CD14-positive monocyte (primary cell): ENCODE measurements around the gene TMEM220. TPM values are rescaled to one million over a fixed set of nuclear protein-coding genes. Genes with fewer than 3 reads are reported as not detected.

Experiments
- DNase-seq, 3 donors: peaks; one replicate each; pipeline ENCODE4 v3.0.0-alpha.2; 2011 to 2022
- H2AFZ ChIP-seq: 2 replicates; pipeline ENCODE4 v1.6.0; 2012; ENCODE audit warnings: mild to moderate bottlenecking, low read depth, low read length, inconsistent platforms; ENCODE audit not compliant: insufficient read depth, poor library complexity, severe bottlenecking
- H3K27ac ChIP-seq, 2 donors: 1 replicate in 1 of 2; 2 replicates in 1 of 2; pipeline ENCODE4 v1.5.1; 2012 to 2013; ENCODE audit warnings: low read length in 2 of 2, control low read depth in 1 of 2, inconsistent platforms in 1 of 2, low read depth in 1 of 2, mild to moderate bottlenecking in 1 of 2
- H3K27me3 ChIP-seq, 2 donors: one replicate each; pipeline versions ENCODE4 v1.6.0 to v1.6.1; 2011 to 2013; ENCODE audit warnings: low read length in 2 of 2; ENCODE audit not compliant: control insufficient read depth in 2 of 2, insufficient read depth in 2 of 2
- H3K36me3 ChIP-seq, 2 donors: replicated peaks in 1 of 2; 1 replicate in 1 of 2; 2 replicates in 1 of 2; pipeline versions ENCODE4 v1.5.1 to v1.6.1; 2012 to 2013; ENCODE audit warnings: low read length in 2 of 2, control low read depth in 1 of 2, inconsistent platforms in 1 of 2, mild to moderate bottlenecking in 1 of 2; ENCODE audit not compliant: insufficient read depth in 2 of 2, control insufficient read depth in 1 of 2
- H3K4me1 ChIP-seq, 2 donors: 1 replicate in 1 of 2; 2 replicates in 1 of 2; pipeline versions ENCODE4 v1.5.1 to v1.6.1; 2012 to 2013; ENCODE audit warnings: low read length in 2 of 2, control low read depth in 1 of 2, inconsistent platforms in 1 of 2, mild to moderate bottlenecking in 1 of 2, moderate library complexity in 1 of 2; ENCODE audit not compliant: insufficient read depth in 2 of 2, control insufficient read depth in 1 of 2
- H3K4me2 ChIP-seq: replicated peaks from 2 replicates; pipeline ENCODE3; 2012; ENCODE audit warnings: low read length, moderate library complexity, mild to moderate bottlenecking; ENCODE audit not compliant: poor library complexity, severe bottlenecking; ENCODE audit errors: extremely low read depth
- H3K4me3 ChIP-seq, 3 experiments: fragments of 200-600 bp in 1 of 3; sonication (generic) in 1 of 3; replicated peaks in 1 of 3; 1 replicate in 2 of 3; 2 replicates in 1 of 3; pipeline ENCODE4 v1.5.1; 2011 to 2013; ENCODE audit warnings: low read length in 3 of 3, mild to moderate bottlenecking in 3 of 3, control low read depth in 2 of 3, low read depth in 2 of 3, inconsistent platforms in 1 of 3, moderate library complexity in 1 of 3
- H3K79me2 ChIP-seq: 2 replicates; pipeline ENCODE4 v1.6.0; 2012; ENCODE audit warnings: mild to moderate bottlenecking, control low read depth, inconsistent platforms, low read length, moderate library complexity; ENCODE audit not compliant: insufficient read depth
- H3K9ac ChIP-seq: 2 replicates; pipeline ENCODE4 v1.6.0; 2017; ENCODE audit warnings: low read length, mild to moderate bottlenecking; ENCODE audit not compliant: insufficient read depth, poor library complexity, severe bottlenecking
- H3K9me3 ChIP-seq, 2 donors: replicated peaks in 1 of 2; 1 replicate in 1 of 2; 2 replicates in 1 of 2; pipeline versions ENCODE4 v1.5.1 to v1.6.1; 2012 to 2013; ENCODE audit warnings: low read length in 2 of 2, control low read depth in 1 of 2; ENCODE audit not compliant: control insufficient read depth in 1 of 2, insufficient read depth in 1 of 2
- H4K20me1 ChIP-seq: 2 replicates; pipeline ENCODE4 v1.6.0; 2012; ENCODE audit warnings: mild to moderate bottlenecking, low read length, control low read depth, moderate library complexity; ENCODE audit not compliant: insufficient read depth
- H3K27ac Mint-ChIP-seq, 7 donors: one replicate each; pipeline ENCODE4 v1.8.0; 2020; ENCODE audit warnings: mild to moderate bottlenecking in 7 of 7, mixed read lengths in 7 of 7, moderate library complexity in 6 of 7, inconsistent platforms in 2 of 7
- H3K27me3 Mint-ChIP-seq, 3 donors: one replicate each; pipeline ENCODE4 v1.8.0; 2021 to 2022; ENCODE audit warnings: low read depth in 3 of 3, mild to moderate bottlenecking in 3 of 3, mixed read lengths in 3 of 3, moderate library complexity in 3 of 3, inconsistent platforms in 1 of 3
- H3K36me3 Mint-ChIP-seq, 2 donors: one replicate each; pipeline ENCODE4 v1.8.0; 2020; ENCODE audit warnings: mixed read lengths in 2 of 2, inconsistent platforms in 1 of 2, mild to moderate bottlenecking in 1 of 2
- H3K4me1 Mint-ChIP-seq: one replicate; pipeline ENCODE4 v1.8.0; 2020; ENCODE audit warnings: mild to moderate bottlenecking, mixed read lengths
- H3K4me3 Mint-ChIP-seq, 2 donors: one replicate each; pipeline ENCODE4 v1.8.0; 2020; ENCODE audit warnings: mild to moderate bottlenecking in 2 of 2, mixed read lengths in 2 of 2, moderate library complexity in 1 of 2
- H3K9me3 Mint-ChIP-seq, 7 donors: one replicate each; pipeline ENCODE4 v1.8.0; 2020 to 2022; ENCODE audit warnings: mixed read lengths in 7 of 7, mild to moderate bottlenecking in 6 of 7, moderate library complexity in 6 of 7, inconsistent platforms in 2 of 7
- WGBS: methylation state at CpG from one replicate; pipeline ENCODE4 v1.1.5; 2013; ENCODE audit warnings: missing lambda C conversion rate; ENCODE audit not compliant: insufficient coverage; 5-methylcytosine and 5-hydroxymethylcytosine counted together
- intact Hi-C, 2 donors: fragments of 100-400 bp; cut with micrococcal nuclease; formaldehyde crosslinking; loops; one replicate each; pipeline versions ENCODE4 v1.15.0 to v1.15.1; 2023
- polyA minus RNA-seq: library from RNA; depleted of rRNA, polyadenylated mRNA; stranded (reverse); fragments of >200 nt; gene quantifications from 2 replicates; pipeline ENCODE4 v1.2.3, GENCODE V29; 2012
- polyA plus RNA-seq, 3 donors: library from polyadenylated mRNA; depleted of rRNA in 1 of 3; unstranded in 2 of 3; stranded (reverse) in 1 of 3; fragments of 300-500 nt in 2 of 3; fragments of >200 nt in 1 of 3; fragmentation: Illumina TruSeq in 2 of 3; gene quantifications; 1 replicate in 2 of 3; 2 replicates in 1 of 3; pipeline ENCODE4 v1.2.3, GENCODE V29; 2012 to 2021
- total RNA-seq, 12 experiments: library from RNA in 1 of 12; stranded (reverse) in 1 of 12; fragments of 120-200 nt in 1 of 12; gene quantifications; one replicate each; pipeline ENCODE4 v1.2.4 and lab custom pipeline; 2013 to 2026; ENCODE audit warnings: mixed read lengths in 6 of 12, inconsistent platforms in 1 of 12
- TF ChIP-seq, protein P1 (sequence below): fragments of 200-600 bp; IDR thresholded peaks from one replicate; pipeline ENCODE4 v1.8.0; 2022; ENCODE audit warnings: antibody characterized with exemption, mild to moderate bottlenecking

Gene TMEM220
- 1.3 TPM for total RNA-seq (2013)
- polyA plus RNA-seq: 1 to 10 TPM in 2 of 3 donors, under 1 TPM in 1; 0.33 to 4.8 (median 1.1) TPM
- 0.14 and 1.2 TPM in 2 replicates for polyA minus RNA-seq
- total RNA-seq (lab: John Stamatoyannopoulos, UW): 0.52 to 3.2 (median 2.1) reads per million in 11 experiments

DNA sequence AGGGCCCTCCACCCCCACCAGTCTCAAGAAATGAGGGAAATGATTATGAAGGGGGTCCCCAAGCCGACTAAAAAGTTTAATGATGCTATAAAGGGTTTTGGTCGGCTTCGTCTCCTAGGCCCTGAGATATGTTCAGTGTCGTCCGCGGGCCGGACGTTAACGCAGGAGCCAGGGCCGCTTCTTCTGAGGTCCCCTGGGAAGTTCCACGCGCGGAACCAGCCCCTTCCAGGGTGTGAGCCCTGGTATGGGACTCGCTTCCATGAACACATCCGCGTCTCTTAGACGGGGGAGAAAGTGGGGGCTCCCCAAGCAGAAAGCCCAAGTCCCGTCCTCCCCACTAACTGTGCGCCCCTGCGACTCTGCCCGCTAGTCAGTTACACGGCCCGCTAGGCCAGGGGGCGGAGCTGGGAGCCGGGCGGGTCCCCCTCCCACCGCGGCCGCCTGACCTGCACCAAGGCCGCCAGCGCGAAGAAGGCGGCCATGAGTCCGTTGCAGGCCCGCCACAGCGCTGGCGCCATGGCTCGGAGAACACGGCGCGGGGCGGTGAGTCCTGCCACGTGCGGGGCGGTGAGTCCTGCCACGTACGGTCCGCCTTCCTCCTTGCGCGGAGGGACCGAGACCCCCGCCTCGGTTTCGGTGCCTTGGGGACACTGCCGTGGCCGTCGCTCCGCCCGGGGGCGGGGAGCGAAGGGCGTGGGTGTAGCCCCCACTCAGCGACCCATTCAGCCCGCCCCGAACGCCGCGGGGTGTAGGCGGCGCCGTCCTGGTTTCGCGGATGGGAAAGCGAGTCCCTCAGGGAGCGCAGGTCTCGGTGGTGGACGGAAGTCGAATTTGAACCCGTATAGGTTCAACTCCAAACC lies at the start of gene TMEM220:
TSS of gene TMEM220 (minus strand) at position 690 of the 860 bp plus-strand sequence. CDS start at position 518, 172 bp downstream.
- WGBS: under 1% methylated on average over 60 of the region's 79 CpGs
- H3K27ac ChIP-seq: peak within 1 kb of the TSS in 1 of 2 donors; percentile 44

DNA sequence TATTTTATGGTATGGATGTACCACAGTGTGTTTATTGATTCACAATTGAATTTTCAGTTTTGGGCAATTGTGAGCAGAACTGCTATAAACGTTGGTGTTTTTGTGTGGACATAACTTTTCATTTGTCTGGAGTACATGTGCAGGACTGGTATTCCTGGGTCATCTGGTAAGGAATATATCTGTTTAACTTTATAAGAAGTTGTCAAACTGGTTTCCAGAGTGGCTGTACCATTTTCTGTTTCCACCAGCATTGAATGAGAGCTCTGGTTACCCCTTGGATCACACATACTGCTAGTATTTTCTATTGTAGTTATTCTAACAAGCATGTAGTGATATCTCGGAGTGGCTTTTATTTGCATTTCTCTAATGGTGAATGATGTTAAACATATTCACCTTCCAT lies 49.8 kb upstream of the TMEM220 start:
- H3K4me1 Mint-ChIP-seq: peaks cover 28% of the 10 kb centered on the region

More for the DNA sequence above, at the start of gene TMEM220:
- Histone ChIP-seq H2AFZ (peak within 1 kb of the TSS; percentile 97), H3K27me3 (no peaks in the 10 kb centered on the region), H3K36me3 (no peaks in the 10 kb centered on the region), H3K79me2 (no peaks in the 10 kb centered on the region), H3K4me1 (peaks cover 6% of the 10 kb centered on the region in 2 donors), H3K9ac (peak within 1 kb of the TSS; percentile 77), H4K20me1 (no peaks in the 10 kb centered on the region), H3K9me3 (no peaks in the 10 kb centered on the region), H3K4me3 (peak within 1 kb of the TSS; percentile 66 to 91 (median 87)), H3K4me2 (peak within 1 kb of the TSS; percentile 88)
- DNase-seq: peak; percentile 40 to 44 (median 41)
- intact Hi-C loops: loop anchor here in 1 of 2 donors (10.0 kb wide), 1 partner anchor 115 kb away; no protein-coding TSS in a partner anchor
- H3K27ac Mint-ChIP-seq: peak within 1 kb of the TSS; percentile 4 to 81 (median 51)
- peak within 1 kb of the TSS; percentile 92 to 98 for H3K4me3 Mint-ChIP-seq
- TF ChIP-seq, protein P1, sequence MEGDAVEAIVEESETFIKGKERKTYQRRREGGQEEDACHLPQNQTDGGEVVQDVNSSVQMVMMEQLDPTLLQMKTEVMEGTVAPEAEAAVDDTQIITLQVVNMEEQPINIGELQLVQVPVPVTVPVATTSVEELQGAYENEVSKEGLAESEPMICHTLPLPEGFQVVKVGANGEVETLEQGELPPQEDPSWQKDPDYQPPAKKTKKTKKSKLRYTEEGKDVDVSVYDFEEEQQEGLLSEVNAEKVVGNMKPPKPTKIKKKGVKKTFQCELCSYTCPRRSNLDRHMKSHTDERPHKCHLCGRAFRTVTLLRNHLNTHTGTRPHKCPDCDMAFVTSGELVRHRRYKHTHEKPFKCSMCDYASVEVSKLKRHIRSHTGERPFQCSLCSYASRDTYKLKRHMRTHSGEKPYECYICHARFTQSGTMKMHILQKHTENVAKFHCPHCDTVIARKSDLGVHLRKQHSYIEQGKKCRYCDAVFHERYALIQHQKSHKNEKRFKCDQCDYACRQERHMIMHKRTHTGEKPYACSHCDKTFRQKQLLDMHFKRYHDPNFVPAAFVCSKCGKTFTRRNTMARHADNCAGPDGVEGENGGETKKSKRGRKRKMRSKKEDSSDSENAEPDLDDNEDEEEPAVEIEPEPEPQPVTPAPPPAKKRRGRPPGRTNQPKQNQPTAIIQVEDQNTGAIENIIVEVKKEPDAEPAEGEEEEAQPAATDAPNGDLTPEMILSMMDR: no peak
- peaks cover 17% of the 10 kb centered on the region for H3K4me1 Mint-ChIP-seq
- H3K36me3 Mint-ChIP-seq: no peaks in the 10 kb centered on the region
- no peaks in the 10 kb centered on the region for H3K9me3 Mint-ChIP-seq
- H3K27me3 Mint-ChIP-seq: peaks cover 0 to 7% (median 3%) of the 10 kb centered on the region in 3 donors

More for the DNA sequence above, 49.8 kb upstream of the TMEM220 start:
- H2AFZ ChIP-seq: no peak overlapping the region
- H3K4me3 ChIP-seq: no peak overlapping the region
- H3K4me2 ChIP-seq: no peak overlapping the region
- H3K27me3 ChIP-seq: no peaks in the 10 kb centered on the region
- Mint-ChIP-seq H3K27ac (no peak overlapping the region), H3K4me3 (no peak overlapping the region), H3K9me3 (peaks cover 8 to 20% (median 15%) of the 10 kb centered on the region in 7 donors), H3K27me3 (peaks cover 0 to 2% (median 0%) of the 10 kb centered on the region in 3 donors), H3K36me3 (peaks cover 0 to 6% of the 10 kb centered on the region in 2 donors)
- TF ChIP-seq, protein P1: no peak
- H3K79me2 ChIP-seq: no peaks in the 10 kb centered on the region
- peaks cover 0 to 6% of the 10 kb centered on the region in 2 donors for H3K9me3 ChIP-seq
- peaks cover 9 to 17% of the 10 kb centered on the region in 2 donors for H3K4me1 ChIP-seq
- no peak overlapping the region for H3K27ac ChIP-seq
- no peaks in the 10 kb centered on the region for H3K36me3 ChIP-seq
- no peak for DNase-seq
- WGBS: 100% methylated on average over 1 of the region's 2 CpGs
- no peak overlapping the region for H3K9ac ChIP-seq
- no peaks in the 10 kb centered on the region for H4K20me1 ChIP-seq
- intact Hi-C loops: no loop called here
